OCI-LY3 (cell line): ENCODE measurements around the gene MMEL1.

Experiments
- CTCF ChIP-seq: fragments of 200-600, 300-600 bp; sonication (generic); IDR thresholded peaks from 2 replicates; pipeline ENCODE4 v1.5.1; 2014; ENCODE audit warnings: antibody characterized with exemption, low read length, low read depth
- EZH2phosphoT487 ChIP-seq: fragments of 200-600 bp; shearing (Covaris generic); IDR thresholded peaks from 2 replicates; pipeline ENCODE4 v1.6.1; 2018; ENCODE audit warnings: antibody characterized with exemption, mixed run types, low read depth

- TF ChIP-seq CTCF (no peak), EZH2phosphoT487 (no peak)
Observed at GRCh38 chr1:2553871-2554620, 78.8 kb downstream of the MMEL1 start.
